K562 (cell line): Measurements from ENCODE around the gene SORCS2. TPM values are rescaled to one million over a fixed set of nuclear protein-coding genes. Genes with fewer than 3 reads are reported as not detected.

ENCODE experiments used
- ATAC-seq: fragments of 200-7000 bp; cut with Tn5 transposase; 3 replicates; pipeline ENCODE4 v1.9.1; 2020; ENCODE audit warnings: moderate library complexity
- BruUV-seq: library from RNA; stranded (reverse); fragments of 400-500 nt; replicated peaks from 2 replicates; lab custom pipeline; 2021; lab: Mats Ljungman, UMichigan
- CTCF ChIA-PET: fragments of 300-600 bp; formaldehyde crosslinking; extraction: SDS; loops from one replicate; lab custom pipeline; 2021; ENCODE audit warnings: low intra/inter-chr PET ratio; lab: Yijun Ruan, JAX
- POLR2A ChIA-PET: fragments of 300-600, 350-650 bp; sonication (Branson Sonifier 250); formaldehyde crosslinking; extraction: SDS; loops from one replicate; lab custom pipeline; 2021; ENCODE audit warnings: antibody characterized with exemption, inconsistent platforms; lab: Yijun Ruan, JAX
- DNase-seq, 4 experiments: peaks; one replicate each; pipeline versions ENCODE4 v3.0.0 to v3.0.0-alpha.2; 2011 to 2018; ENCODE audit warnings: low spot score in 3 of 4, mixed read lengths in 3 of 4; ENCODE audit errors: extremely low read depth in 1 of 4
- FAIRE-seq: peaks from 2 replicates; lab custom pipeline; 2011; peaks lifted over from hg19 to GRCh38; lab: Jason Lieb, UNC
- H2AFZ ChIP-seq: 2 replicates; pipeline ENCODE4 v1.6.0; 2011; ENCODE audit warnings: low read depth, low read length, control low read depth, inconsistent platforms
- H3K27ac ChIP-seq: fragments of 200-600 bp; 3 replicates; pipeline ENCODE4 v1.8.0; 2011; ENCODE audit warnings: low read depth, mild to moderate bottlenecking, control low read depth, inconsistent platforms, low read length, moderate library complexity, mixed read lengths; ENCODE audit errors: extremely low read depth
- H3K27me3 ChIP-seq, 2 experiments: fragments of 300-600 bp in 1 of 2; 2 replicates in 1 of 2; 3 replicates in 1 of 2; pipeline versions ENCODE4 v1.6.0 to v1.8.0; 2011; ENCODE audit warnings: inconsistent platforms in 2 of 2, low read length in 2 of 2, mild to moderate bottlenecking in 1 of 2, mixed read lengths in 1 of 2, moderate library complexity in 1 of 2; ENCODE audit not compliant: control insufficient read depth in 2 of 2, insufficient read depth in 2 of 2
- H3K36me3 ChIP-seq: fragments of 300-600 bp; 3 replicates; pipeline ENCODE4 v1.8.0; 2011; ENCODE audit warnings: mild to moderate bottlenecking, low read length, inconsistent platforms; ENCODE audit not compliant: control insufficient read depth, insufficient read depth
- H3K4me1 ChIP-seq, 2 experiments: fragments of 200-600 bp in 1 of 2; replicated peaks in 1 of 2; 2 replicates in 1 of 2; 3 replicates in 1 of 2; pipeline versions ENCODE4 v1.5.1 to v1.8.0; 2011; ENCODE audit warnings: inconsistent platforms in 2 of 2, low read length in 2 of 2, mild to moderate bottlenecking in 1 of 2, mixed read lengths in 1 of 2, moderate library complexity in 1 of 2; ENCODE audit not compliant: control insufficient read depth in 2 of 2, insufficient read depth in 2 of 2
- H3K4me2 ChIP-seq: 2 replicates; pipeline ENCODE4 v1.6.1; 2011; ENCODE audit warnings: low read length, control low read depth, inconsistent platforms, mixed read lengths; ENCODE audit not compliant: insufficient read depth
- H3K4me3 ChIP-seq: fragments of 200-600 bp; sonication (generic), shearing (Covaris generic); 2 replicates; pipeline ENCODE4 v1.5.1; 2016; ENCODE audit warnings: control low read depth, inconsistent platforms
- H3K79me2 ChIP-seq: fragments of 200-600 bp; 3 replicates; pipeline ENCODE4 v1.8.0; 2011; ENCODE audit warnings: low read length, inconsistent platforms; ENCODE audit not compliant: control insufficient read depth, insufficient read depth
- H3K9ac ChIP-seq, 2 experiments: 2 replicates each; pipeline versions ENCODE4 v1.6.0 to v1.6.1; 2011; ENCODE audit warnings: low read depth in 2 of 2, low read length in 2 of 2, control low read depth in 1 of 2, inconsistent platforms in 1 of 2, mild to moderate bottlenecking in 1 of 2, mixed read lengths in 1 of 2; ENCODE audit not compliant: insufficient read depth in 1 of 2
- H3K9me1 ChIP-seq: one replicate; pipeline ENCODE4 v1.6.0; 2011; ENCODE audit warnings: inconsistent platforms, mild to moderate bottlenecking, low read length, moderate library complexity; ENCODE audit not compliant: control insufficient read depth, insufficient read depth
- H3K9me3 ChIP-seq: replicated peaks from 2 replicates; pipeline ENCODE4 v1.5.1; 2011; ENCODE audit warnings: low read depth, low read length, inconsistent platforms; ENCODE audit not compliant: control insufficient read depth, insufficient read depth
- H4K20me1 ChIP-seq: replicated peaks from 2 replicates; pipeline ENCODE4 v1.6.1; 2011; ENCODE audit warnings: low read length, inconsistent platforms, mixed read lengths; ENCODE audit not compliant: control insufficient read depth, insufficient read depth
- KDM5B ChIP-seq: fragments of 200-600 bp; sonication (generic); IDR thresholded peaks from 2 replicates; pipeline ENCODE4 v1.6.1; 2012; ENCODE audit warnings: low read depth, mild to moderate bottlenecking, moderate library complexity, low read length, control low read depth, inconsistent platforms; ENCODE audit not compliant: insufficient replicate concordance
- MEF2A ChIP-seq: IDR thresholded peaks from 2 replicates; pipeline ENCODE4 v1.6.1; 2011; ENCODE audit warnings: low read depth, mild to moderate bottlenecking, low read length, moderate library complexity; ENCODE audit not compliant: control insufficient read depth
- RREB1 ChIP-seq: fragments of 250-450 bp; sonication (Bioruptor Pico); IDR thresholded peaks from 2 replicates; pipeline ENCODE4 v1.4.0; 2020
- ZNF197 ChIP-seq: fragments of 200-800 bp; sonication (Bioruptor generic); IDR thresholded peaks from 2 replicates; pipeline ENCODE4 v1.6.1; 2016; ENCODE audit warnings: low read depth, missing genetic modification characterization, missing compliant biosample characterization
- ZNF444 ChIP-seq: fragments of 250-450 bp; sonication (Bioruptor Pico); IDR thresholded peaks from 2 replicates; pipeline ENCODE4 v1.4.0; 2020; ENCODE audit warnings: mild to moderate bottlenecking, moderate library complexity
- WGBS: fragments of 100-300 bp; shearing (Covaris generic); methylation state at CpG from one replicate; pipeline ENCODE4 v1.1.6; 2016; ENCODE audit warnings: low coverage, mixed read lengths; ENCODE audit not compliant: insufficient coverage; ENCODE audit errors: missing lambda C conversion rate; 5-methylcytosine and 5-hydroxymethylcytosine counted together
- in situ Hi-C: fragments of 300-500 bp; cut with MboI; formaldehyde crosslinking; loops from 4 replicates; pipeline ENCODE4 v1.15.0; 2018; ENCODE audit warnings: inconsistent platforms, mixed read lengths
- intact Hi-C: fragments of 100-400 bp; cut with micrococcal nuclease; formaldehyde crosslinking; loops from 2 replicates; pipeline ENCODE4 v1.14.2; 2022
- polyA plus RNA-seq, 8 experiments: library from polyadenylated mRNA; depleted of rRNA in 4 of 8; stranded (reverse) in 5 of 8; unstranded in 3 of 8; fragments of >200 nt; fragmentation: Nextera tagmentation in 2 of 8; fragmentation: Illumina TruSeq in 1 of 8; extraction: Ambion mirVana in 2 of 8; extraction: Trizol in 1 of 8; gene quantifications; 2 replicates each; pipeline versions ENCODE4 v1.2.1 to v1.2.3, GENCODE V29; 2011 to 2014; ENCODE audit warnings: inconsistent platforms in 1 of 8, missing spikeins in 1 of 8
- total RNA-seq, 7 experiments: library from RNA; depleted of rRNA in 6 of 7; stranded (reverse); fragments of >200 nt in 6 of 7; fragmentation: Illumina TruSeq in 2 of 7; extraction: Trizol in 2 of 7; gene quantifications; 2 replicates each; pipeline versions ENCODE4 v1.2.1 to v1.2.3, GENCODE V29; 2011 to 2021; ENCODE audit warnings: low replicate concordance in 1 of 7

The SORCS2 gene
- total and polyA plus RNA-seq, 9 of the 15 experiments (the other 6 are each of a cell fraction or from before 2014, with no cell fraction given), result not detected

DNA sequence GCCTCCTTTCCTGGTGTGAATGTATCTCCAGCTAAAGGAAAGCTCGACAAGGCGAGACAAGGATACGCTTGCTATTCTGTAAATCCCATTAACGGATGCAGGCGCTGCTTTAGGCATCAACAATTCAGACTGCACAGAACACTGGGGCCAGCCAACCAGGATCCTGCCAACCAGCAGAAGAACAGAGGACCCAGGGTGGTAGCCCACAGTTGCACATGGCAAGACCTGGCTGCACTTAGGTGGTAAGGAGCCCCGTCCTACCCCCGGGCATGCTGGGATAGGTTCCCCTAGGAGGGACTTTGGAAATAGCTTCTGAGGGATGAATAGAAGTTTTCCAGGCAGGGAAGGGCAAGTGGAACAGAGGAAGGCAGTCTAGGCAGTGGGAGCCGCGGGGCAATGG is 221.7 kb downstream of the SORCS2 start (continued):
- no peak for TF ChIP-seq ZNF197 (CRISPR knock-in tag)

GRCh38 chr4:7414736-7415510 is 222.6 kb downstream of the SORCS2 start:
- H3K27ac ChIP-seq, result no peak overlapping the region
- intact Hi-C loops (no loop called here), in situ Hi-C loops (no loop called here)
- no TSS peak for BruUV-seq
- peaks cover 0 to 17% of the 10 kb centered on the region in 2 experiments; a peak in 2 of 5 replicates for H3K27me3 ChIP-seq
- H3K9me1 ChIP-seq, result no peaks in the 10 kb centered on the region
- ChIA-PET CTCF (no interaction called here), POLR2A (no interaction called here)
- no peaks in the 10 kb centered on the region for H3K36me3 ChIP-seq
- no peaks in the 10 kb centered on the region for H3K4me1 ChIP-seq
- no peak overlapping the region for H3K9ac ChIP-seq
- no peak for FAIRE-seq
- H3K4me2 ChIP-seq, result no peak overlapping the region
- no peak overlapping the region for H2AFZ ChIP-seq
- no peaks in the 10 kb centered on the region for H4K20me1 ChIP-seq
- no peaks in the 10 kb centered on the region for H3K79me2 ChIP-seq
- H3K4me3 ChIP-seq, result no peak overlapping the region
- 1% methylated on average over 12 of the region's 12 CpGs for WGBS
- no peak for DNase-seq
- no peak for ATAC-seq
- no peaks in the 10 kb centered on the region for H3K9me3 ChIP-seq
- no peak for TF ChIP-seq KDM5B
- TF ChIP-seq ZNF444 (CRISPR knock-in tag), result no peak
- no peak for TF ChIP-seq MEF2A
- no peak for TF ChIP-seq RREB1
